Measurements from ENCODE around the gene NRCAM. TPM values are rescaled to one million over a fixed set of nuclear protein-coding genes. Genes with fewer than 3 reads are reported as not detected.

NRCAM gene
- total RNA-seq, 1 donor from 2014 or later = 0.14 TPM

- no peak for TF ChIP-seq CTCF (IDR thresholded peaks at IDR 0.05; ENCODE audit: borderline replicate concordance)
- intact Hi-C loops (cut with micrococcal nuclease) = no loop called here
- peaks cover 10% of the 10 kb centered on the region for H3K9me3 ChIP-seq (replicated peaks)
Measured at GRCh38 chr7:108385834-108386422, 70.3 kb downstream of the NRCAM start.

DNA sequence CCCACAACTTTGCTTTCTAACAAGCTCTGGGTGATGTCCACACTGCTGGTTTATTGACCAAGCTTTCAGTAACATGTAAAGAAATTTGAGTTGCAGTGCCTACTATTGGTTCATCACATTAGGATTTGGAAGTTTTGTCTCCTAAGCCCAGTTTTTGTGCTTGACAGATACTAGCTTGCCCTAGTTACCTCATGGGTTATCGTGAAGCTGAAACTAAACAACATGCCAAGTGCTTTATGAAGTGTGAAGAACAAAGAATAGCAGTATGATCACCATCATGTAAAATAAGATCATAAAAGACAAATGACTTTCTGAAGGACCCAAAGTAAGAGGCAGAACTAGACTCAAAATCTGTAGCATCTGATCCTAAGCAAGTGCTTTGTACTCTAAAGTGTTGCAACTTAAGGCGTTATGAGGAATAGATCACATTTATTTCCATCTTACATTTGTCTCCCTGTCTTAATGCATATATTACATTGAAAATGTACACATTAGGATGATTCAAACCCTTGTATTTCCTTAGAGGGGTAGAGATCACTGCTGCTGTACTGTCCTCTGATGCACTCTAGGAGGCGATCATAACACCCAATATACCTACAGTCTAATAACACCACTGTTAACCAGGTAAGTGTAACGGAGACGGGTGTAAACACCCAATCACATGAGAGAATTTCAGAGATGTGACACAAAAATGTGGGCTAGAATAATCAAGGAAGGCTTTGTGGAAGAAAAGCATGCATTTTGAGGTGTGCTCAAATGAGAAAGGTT lies 71.3 kb downstream of the NRCAM start:
- DNase-seq = no peak
- H3K36me3 ChIP-seq = no peaks in the 10 kb centered on the region
- H3K9me3 ChIP-seq (replicated peaks) = peaks cover 10% of the 10 kb centered on the region
- intact Hi-C loops (cut with micrococcal nuclease) = no loop called here
- peaks cover 8% of the 10 kb centered on the region for H3K27me3 ChIP-seq (ENCODE audit: low read depth)
- no peaks in the 10 kb centered on the region for H3K4me1 ChIP-seq
- no peak for TF ChIP-seq CTCF (IDR thresholded peaks at IDR 0.05; ENCODE audit: borderline replicate concordance)
- no peak overlapping the region for H3K27ac ChIP-seq (replicated peaks)
- H3K4me3 ChIP-seq = no peak overlapping the region

More at GRCh38 chr7:108385834-108386422, 70.3 kb downstream of the NRCAM start:
- Histone ChIP-seq H3K27me3 (ENCODE audit: low read depth) (peaks cover 8% of the 10 kb centered on the region), H3K27ac (replicated peaks) (no peak overlapping the region), H3K4me3 (no peak overlapping the region), H3K4me1 (no peaks in the 10 kb centered on the region), H3K36me3 (no peaks in the 10 kb centered on the region)
- no peak for DNase-seq

GRCh38 chr7:108382932-108383331 lies 73.3 kb downstream of the NRCAM start:
- intact Hi-C loops (cut with micrococcal nuclease) = no loop called here
- Histone ChIP-seq H3K4me3 (no peak overlapping the region), H3K27me3 (ENCODE audit: low read depth) (peaks cover 8% of the 10 kb centered on the region), H3K4me1 (no peaks in the 10 kb centered on the region), H3K9me3 (replicated peaks) (no peaks in the 10 kb centered on the region), H3K27ac (replicated peaks) (no peak overlapping the region), H3K36me3 (no peaks in the 10 kb centered on the region)
- TF ChIP-seq CTCF (IDR thresholded peaks at IDR 0.05; ENCODE audit: borderline replicate concordance) = no peak
- DNase-seq = no peak

DNA sequence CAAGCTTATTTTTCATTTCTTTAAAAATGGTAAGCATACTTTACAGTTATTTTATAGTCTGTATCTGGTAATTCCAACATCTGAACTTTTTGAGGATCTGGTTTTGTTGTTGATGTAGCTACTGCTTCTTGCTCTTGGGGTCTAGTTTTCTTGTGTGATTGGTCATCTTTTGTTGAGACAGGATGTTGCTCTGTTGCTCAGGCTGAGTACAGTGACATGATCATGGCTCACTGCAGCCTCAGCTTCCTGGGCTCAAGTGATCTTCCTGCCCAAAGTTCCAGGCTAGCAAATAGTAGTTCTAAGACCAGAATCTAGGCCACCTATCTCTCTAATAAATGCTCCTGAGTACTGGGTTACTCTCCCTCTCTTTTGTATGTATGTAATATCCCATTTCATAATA lies 75.7 kb downstream of the NRCAM start:
- no peak overlapping the region for H3K27ac ChIP-seq (replicated peaks)
- peaks cover 16% of the 10 kb centered on the region for H3K27me3 ChIP-seq (ENCODE audit: low read depth)
- intact Hi-C loops (cut with micrococcal nuclease) = no loop called here
- no peak for DNase-seq
- no peak overlapping the region for H3K4me3 ChIP-seq
- no peaks in the 10 kb centered on the region for H3K36me3 ChIP-seq
- no peak for TF ChIP-seq CTCF (IDR thresholded peaks at IDR 0.05; ENCODE audit: borderline replicate concordance)
- H3K9me3 ChIP-seq (replicated peaks) = no peaks in the 10 kb centered on the region
- no peaks in the 10 kb centered on the region for H3K4me1 ChIP-seq

- H3K27me3 ChIP-seq (ENCODE audit: low read depth) = peaks cover 8% of the 10 kb centered on the region
- intact Hi-C loops (cut with micrococcal nuclease) = no loop called here
- no peak for TF ChIP-seq CTCF (IDR thresholded peaks at IDR 0.05; ENCODE audit: borderline replicate concordance)
- H3K4me3 ChIP-seq = no peak overlapping the region
- no peak overlapping the region for H3K27ac ChIP-seq (replicated peaks)
- H3K36me3 ChIP-seq = no peaks in the 10 kb centered on the region
- H3K9me3 ChIP-seq (replicated peaks) = peaks cover 8% of the 10 kb centered on the region
- DNase-seq = no peak
- no peaks in the 10 kb centered on the region for H3K4me1 ChIP-seq
Measured at GRCh38 chr7:108376206-108376605, 80.0 kb downstream of the NRCAM start.
